Astrocyte of the cerebellum (primary cell): ENCODE results near the gene ALLC.
"Not testable (repeated sequence)": the region's sequence is repeated elsewhere in the genome, so short reads cannot be mapped to it uniquely, and the experiment has no call there.

Experiments
- DNase-seq: peaks from one replicate; pipeline ENCODE4 v3.0.0-alpha.2; 2011; ENCODE audit warnings: low read depth
- H3K4me3 ChIP-seq: 2 replicates; pipeline ENCODE4 v1.5.1; 2011; ENCODE audit warnings: mild to moderate bottlenecking, low read depth, low read length, moderate library complexity
- in situ Hi-C: cut with HindIII; loops from 2 replicates; pipeline ENCODE4 v1.10.0; 2017; ENCODE audit warnings: low sequenced_read_pairs
- TF ChIP-seq, protein P1 (sequence below): IDR thresholded peaks from 2 replicates; pipeline ENCODE4 v1.5.1; 2012; ENCODE audit warnings: low read length, low read depth, moderate library complexity, mild to moderate bottlenecking; ENCODE audit errors: missing control alignments

Gene ALLC

DNA sequence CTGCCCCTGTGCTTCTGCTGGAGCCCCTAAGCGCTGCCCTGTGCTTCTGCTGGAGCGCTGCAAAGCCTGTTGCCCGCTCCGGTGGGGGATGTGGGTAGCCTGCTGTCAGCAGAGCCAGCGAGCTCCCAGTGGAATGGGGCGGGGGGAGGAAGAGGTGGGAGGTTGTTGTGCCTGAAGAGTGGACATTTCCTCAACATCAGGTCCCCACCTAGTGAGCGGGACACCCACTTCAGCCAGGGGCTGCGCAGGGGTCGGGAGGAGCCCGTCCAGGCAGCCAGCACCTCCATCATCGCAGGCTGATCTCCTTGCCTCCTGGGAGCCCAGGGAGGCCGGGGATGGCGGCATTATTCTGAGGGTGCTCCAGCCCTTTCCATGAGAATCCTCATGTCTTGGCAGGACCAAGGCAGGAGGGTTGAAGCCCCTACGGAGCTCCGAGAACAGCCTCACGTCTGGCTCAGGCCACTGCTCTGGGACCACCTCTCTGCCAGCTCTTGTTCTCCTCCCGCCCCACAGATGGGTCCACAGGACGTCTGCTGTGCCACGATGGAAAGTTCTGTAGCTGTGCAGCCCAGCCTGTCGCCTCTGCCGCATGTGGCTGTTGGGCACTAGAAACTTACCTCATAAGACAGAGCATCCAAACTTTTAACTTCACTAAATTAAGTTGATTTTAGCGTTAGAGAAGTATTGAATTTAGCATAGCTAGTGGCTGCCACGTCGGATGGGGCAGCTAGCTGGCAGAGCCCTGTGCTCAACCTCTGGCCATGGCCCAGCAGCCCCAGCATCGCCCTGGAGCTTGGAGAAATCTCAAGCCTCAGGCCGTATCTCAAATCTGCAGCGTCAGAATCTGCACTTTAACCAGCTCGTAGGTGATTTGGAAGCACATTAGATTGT, 1.9 kb upstream of the ALLC start:
- H3K4me3 ChIP-seq: no peak overlapping the region
- in situ Hi-C loops: no loop called here
- no peak for DNase-seq
- TF ChIP-seq, protein P1, sequence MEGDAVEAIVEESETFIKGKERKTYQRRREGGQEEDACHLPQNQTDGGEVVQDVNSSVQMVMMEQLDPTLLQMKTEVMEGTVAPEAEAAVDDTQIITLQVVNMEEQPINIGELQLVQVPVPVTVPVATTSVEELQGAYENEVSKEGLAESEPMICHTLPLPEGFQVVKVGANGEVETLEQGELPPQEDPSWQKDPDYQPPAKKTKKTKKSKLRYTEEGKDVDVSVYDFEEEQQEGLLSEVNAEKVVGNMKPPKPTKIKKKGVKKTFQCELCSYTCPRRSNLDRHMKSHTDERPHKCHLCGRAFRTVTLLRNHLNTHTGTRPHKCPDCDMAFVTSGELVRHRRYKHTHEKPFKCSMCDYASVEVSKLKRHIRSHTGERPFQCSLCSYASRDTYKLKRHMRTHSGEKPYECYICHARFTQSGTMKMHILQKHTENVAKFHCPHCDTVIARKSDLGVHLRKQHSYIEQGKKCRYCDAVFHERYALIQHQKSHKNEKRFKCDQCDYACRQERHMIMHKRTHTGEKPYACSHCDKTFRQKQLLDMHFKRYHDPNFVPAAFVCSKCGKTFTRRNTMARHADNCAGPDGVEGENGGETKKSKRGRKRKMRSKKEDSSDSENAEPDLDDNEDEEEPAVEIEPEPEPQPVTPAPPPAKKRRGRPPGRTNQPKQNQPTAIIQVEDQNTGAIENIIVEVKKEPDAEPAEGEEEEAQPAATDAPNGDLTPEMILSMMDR: no peak

DNA sequence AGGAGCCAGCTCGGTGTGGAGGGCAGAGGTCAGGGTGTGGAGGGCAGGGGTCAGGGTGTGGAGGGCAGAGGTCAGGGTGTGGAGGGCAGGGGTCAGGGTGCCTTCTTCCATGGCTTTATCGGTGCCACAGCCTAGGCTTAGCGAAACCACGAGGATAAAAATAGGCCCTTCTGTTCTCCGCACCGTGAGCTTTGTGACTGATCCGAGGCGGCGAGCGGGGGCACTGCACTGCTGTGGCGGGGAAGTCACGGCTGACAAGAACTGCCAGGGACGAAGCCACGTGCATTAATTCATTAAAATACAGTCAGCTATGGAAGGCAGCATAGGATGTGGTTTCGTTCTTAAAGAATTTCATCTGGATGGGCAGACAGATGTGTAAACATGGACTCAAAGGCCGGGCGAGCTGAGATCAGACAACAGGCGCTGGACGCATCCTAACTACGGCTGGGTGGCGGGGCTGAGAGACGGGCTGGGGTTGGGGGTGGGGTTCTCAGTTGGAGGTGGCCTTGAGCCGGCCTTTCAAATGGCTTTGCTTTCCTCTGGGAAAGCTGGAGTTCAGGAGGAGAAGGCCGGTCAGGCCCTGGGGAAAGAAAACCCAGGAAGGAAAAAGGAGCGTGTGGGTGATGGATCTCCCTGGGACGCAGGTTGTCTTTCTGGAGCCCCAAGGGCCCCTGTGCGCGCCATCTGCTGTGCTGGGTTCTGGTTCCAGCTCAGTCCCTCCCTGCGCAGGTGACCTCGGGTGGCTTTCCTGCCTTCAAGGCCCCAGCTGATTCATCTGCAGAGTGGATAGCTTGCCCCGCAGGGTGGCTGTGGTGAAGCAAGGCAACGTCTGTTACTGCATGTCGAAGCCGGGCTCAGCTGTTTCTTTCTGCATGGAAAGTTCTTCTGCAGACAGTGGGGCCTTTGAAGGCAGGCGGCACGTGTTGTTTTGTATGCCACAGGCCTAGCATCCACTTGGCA, 958 bp upstream of the ALLC start:
- in situ Hi-C loops: no loop called here
- TF ChIP-seq, protein P1: no peak
- DNase-seq: no peak
- H3K4me3 ChIP-seq: no peak overlapping the region

DNA sequence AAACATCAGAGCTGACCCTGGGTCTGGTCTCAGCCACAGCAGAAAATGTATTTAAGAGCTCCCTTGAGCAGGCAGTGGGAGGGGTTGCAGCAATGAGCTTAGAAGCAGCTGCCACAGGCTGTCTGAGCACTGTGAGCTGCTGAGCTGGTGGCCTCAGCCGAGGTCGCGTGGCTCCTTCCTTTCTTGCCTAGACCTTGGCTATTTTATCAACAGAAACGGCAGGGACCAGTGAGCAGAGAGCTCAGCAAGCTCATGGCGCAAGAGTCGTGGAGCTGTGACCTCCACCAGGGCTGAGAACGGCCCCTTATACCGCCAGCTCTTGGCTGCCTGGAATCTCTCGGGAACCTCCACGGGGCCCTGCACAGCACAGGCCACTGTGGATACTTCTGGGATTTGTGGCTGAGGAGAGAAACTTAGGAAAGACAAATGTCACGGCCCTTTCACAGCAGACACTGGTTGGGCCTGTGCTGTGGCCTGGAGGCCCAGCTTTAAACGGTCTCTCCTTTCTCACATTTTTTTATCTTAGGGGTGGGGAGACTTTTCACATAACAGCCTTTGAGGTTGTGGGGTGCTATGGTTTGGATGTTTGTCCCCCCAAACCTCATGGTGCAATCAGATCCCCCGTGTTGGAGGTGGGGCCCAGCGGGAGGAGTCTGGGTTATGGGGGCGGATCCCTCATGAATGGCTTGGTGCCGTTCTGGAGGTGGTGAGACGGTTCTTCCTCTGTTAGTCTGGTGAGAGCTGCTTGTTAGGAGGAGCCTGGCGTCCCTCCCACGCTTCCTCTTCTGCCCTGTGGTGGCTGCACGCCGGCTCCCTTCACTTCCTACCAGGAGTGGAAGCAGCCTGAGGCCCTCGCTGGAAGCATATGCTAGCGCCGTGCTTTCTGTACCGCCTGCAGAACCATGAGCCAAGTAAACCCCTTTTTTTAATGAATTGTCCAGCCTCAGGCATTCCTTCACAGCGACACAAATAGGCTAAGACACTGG, 1.7 kb downstream of the ALLC start:
- TF ChIP-seq, protein P1: no peak
- no peak for DNase-seq
- H3K4me3 ChIP-seq: no peak overlapping the region
- in situ Hi-C loops: no loop called here

DNA sequence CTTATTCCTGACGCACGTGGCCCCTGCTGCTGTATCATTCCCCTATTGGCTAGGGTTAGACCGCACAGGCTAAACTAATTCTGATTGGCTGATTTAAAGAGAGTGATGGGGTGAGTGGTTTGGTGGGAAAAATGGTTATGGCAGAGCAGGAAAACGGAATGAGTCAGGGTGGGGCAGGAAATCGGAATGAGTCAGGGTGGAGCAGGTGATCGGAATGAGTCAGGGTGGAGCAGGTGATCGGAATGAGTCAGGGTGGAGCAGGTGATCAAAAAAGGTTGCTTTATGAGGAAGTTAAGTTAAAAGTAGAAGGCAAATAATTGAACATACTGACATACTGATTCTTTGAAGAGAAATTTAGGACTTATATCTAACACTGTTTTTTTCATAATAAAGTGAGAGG, 2.6 kb downstream of the ALLC start:
- in situ Hi-C loops, DNase-seq, H3K4me3 ChIP-seq: not testable (repeated sequence)

DNA sequence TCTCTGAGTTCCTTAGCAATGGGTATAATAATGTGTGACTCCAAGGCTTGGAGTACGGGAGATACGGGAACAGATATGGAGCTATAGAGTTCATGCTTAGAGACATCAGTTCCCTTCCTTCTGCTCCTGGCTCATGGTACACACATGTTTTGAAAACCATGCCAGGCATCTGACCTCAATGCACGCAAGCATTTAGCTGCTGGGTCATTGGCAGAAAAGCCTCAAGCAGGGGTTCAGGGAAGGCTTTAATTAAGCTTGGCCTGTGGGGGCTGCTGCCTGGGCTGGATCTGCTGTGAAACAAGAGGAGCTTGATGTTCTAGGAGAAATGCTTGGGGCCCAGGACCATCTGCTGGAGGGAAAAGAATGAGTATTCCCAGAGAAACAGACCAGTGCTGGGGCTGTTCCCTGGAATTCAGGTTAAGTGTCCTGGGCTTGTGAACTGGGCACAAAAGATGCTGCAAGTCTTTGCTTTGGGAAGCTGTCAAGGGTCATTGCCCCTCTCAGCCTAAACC, 3.2 kb downstream of the ALLC start:
- TF ChIP-seq, protein P1: no peak
- in situ Hi-C loops: no loop called here
- H3K4me3 ChIP-seq: no peak overlapping the region
- DNase-seq: no peak

DNA sequence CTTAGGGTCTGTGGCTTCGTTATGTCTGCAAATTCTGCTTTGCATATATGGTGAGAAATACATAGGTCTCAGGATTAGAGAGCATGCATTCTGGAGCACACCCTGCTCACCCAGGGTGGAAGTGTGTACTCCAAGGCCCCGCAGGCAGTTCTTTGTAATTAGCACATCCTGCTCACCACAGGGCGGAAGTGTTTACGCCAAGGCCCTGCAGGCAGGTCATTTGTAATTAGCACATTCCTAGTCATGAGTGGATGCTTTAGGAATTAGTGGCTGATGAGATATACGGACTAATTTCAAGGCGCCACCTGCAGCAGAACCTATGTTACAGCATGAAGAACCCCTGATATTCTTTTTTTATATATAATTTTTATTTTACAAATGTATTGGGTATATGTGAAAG, 4.2 kb downstream of the ALLC start:
- DNase-seq: no peak
- in situ Hi-C loops: no loop called here
- no peak overlapping the region for H3K4me3 ChIP-seq
- TF ChIP-seq, protein P1: no peak
